ENCODE measurements around the gene CTRL. TPM values are rescaled to one million over a fixed set of nuclear protein-coding genes. Genes with fewer than 3 reads are reported as not detected.
"Not testable (repeated sequence)": the region's sequence is repeated elsewhere in the genome, so short reads cannot be mapped to it uniquely, and the experiment has no call there.

The CTRL gene
- total and polyA plus RNA-seq, 2 donors (not counting 3 experiments of a cell fraction or from before 2014, with no cell fraction given) = 1.0 to 1.1 TPM

GRCh38 chr16:67975321-67976105 is 43.9 kb upstream of the CTRL start:
- H3K27ac ChIP-seq (ENCODE audit: insufficient read depth, low read depth, low read length) = no peak overlapping the region
- H3K36me3 ChIP-seq (ENCODE audit: control insufficient read depth in 2 of 2, extremely low read depth in 1 of 2, insufficient read depth in 2 of 2, low read length in 2 of 2) = no peaks in the 10 kb centered on the region
- DNase-seq (ENCODE audit: low read depth, low spot score) (no peak), FAIRE-seq (no peak)
- H3K9ac ChIP-seq (replicated peaks; ENCODE audit: extremely low read depth, insufficient read depth, low read length) = no peak overlapping the region
- TF ChIP-seq, protein P1, sequence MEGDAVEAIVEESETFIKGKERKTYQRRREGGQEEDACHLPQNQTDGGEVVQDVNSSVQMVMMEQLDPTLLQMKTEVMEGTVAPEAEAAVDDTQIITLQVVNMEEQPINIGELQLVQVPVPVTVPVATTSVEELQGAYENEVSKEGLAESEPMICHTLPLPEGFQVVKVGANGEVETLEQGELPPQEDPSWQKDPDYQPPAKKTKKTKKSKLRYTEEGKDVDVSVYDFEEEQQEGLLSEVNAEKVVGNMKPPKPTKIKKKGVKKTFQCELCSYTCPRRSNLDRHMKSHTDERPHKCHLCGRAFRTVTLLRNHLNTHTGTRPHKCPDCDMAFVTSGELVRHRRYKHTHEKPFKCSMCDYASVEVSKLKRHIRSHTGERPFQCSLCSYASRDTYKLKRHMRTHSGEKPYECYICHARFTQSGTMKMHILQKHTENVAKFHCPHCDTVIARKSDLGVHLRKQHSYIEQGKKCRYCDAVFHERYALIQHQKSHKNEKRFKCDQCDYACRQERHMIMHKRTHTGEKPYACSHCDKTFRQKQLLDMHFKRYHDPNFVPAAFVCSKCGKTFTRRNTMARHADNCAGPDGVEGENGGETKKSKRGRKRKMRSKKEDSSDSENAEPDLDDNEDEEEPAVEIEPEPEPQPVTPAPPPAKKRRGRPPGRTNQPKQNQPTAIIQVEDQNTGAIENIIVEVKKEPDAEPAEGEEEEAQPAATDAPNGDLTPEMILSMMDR (IDR thresholded peaks at IDR 0.05; ENCODE audit: extremely low read depth in 1 of 2, insufficient read depth in 1 of 2, low read depth in 1 of 2, low read length in 2 of 2) = no peak
- TF ChIP-seq FOS (IDR thresholded peaks at IDR 0.05; ENCODE audit: borderline replicate concordance, insufficient read depth, low read length) = no peak
- no peak for TF ChIP-seq POLR2A (IDR thresholded peaks at IDR 0.05; ENCODE audit: low read depth, low read length)
- TF ChIP-seq MAX (IDR thresholded peaks at IDR 0.05; ENCODE audit: insufficient read depth, insufficient read length) = no peak
- TF ChIP-seq MYC (IDR thresholded peaks at IDR 0.05; ENCODE audit: low read depth, low read length) = no peak
- no peak for TF ChIP-seq GATA2 (IDR thresholded peaks at IDR 0.05; ENCODE audit: insufficient read depth, insufficient read length, low read depth, low read length)
- TF ChIP-seq JUN (IDR thresholded peaks at IDR 0.05; ENCODE audit: borderline replicate concordance, insufficient read depth, insufficient read length, low read depth) = no peak
- TF ChIP-seq POLR2AphosphoS5 (IDR thresholded peaks at IDR 0.05; ENCODE audit: insufficient read depth, low read depth, low read length) = no peak
- TF ChIP-seq EZH2 (IDR thresholded peaks at IDR 0.05; ENCODE audit: borderline replicate concordance, low read depth, low read length, severe bottlenecking) = no peak
- no peak overlapping the region for H3K4me3 ChIP-seq (replicated peaks in 1 of 3; ENCODE audit: insufficient read depth in 1 of 3, low read depth in 1 of 3, low read length in 3 of 3)
- intact Hi-C loops (cut with micrococcal nuclease) = no loop called here
- BruUV-seq (replicated peaks) = no TSS peak
- ChIA-PET CTCF (no interaction called here), POLR2A (no interaction called here)
- H4K20me1 ChIP-seq (replicated peaks; ENCODE audit: control insufficient read depth, extremely low read depth, insufficient read depth, low read length) = no peaks in the 10 kb centered on the region
- no peaks in the 10 kb centered on the region for H3K4me1 ChIP-seq (ENCODE audit: control insufficient read depth, extremely low read depth, insufficient read depth, low read length)
- no peaks in the 10 kb centered on the region for H3K9me1 ChIP-seq (replicated peaks; ENCODE audit: control insufficient read depth, extremely low read depth, insufficient read depth, low read length)
- no peaks in the 10 kb centered on the region for H3K79me2 ChIP-seq (ENCODE audit: control insufficient read depth, insufficient read depth, low read length)
- dilution Hi-C loops (cut with MboI; ENCODE audit: extremely low pct_ligation_motif_present, low sequenced_read_pairs) = no loop called here
- H3K27me3 ChIP-seq (ENCODE audit: control insufficient read depth in 2 of 2, insufficient read depth in 2 of 2, low read length in 2 of 2) = peaks cover 0 to 3% of the 10 kb centered on the region in 2 experiments
- H2AFZ ChIP-seq (ENCODE audit: low read depth, low read length) = no peak overlapping the region
- H3K9me3 ChIP-seq (replicated peaks; ENCODE audit: control insufficient read depth, insufficient read depth, low read length) = no peaks in the 10 kb centered on the region
- H3K4me2 ChIP-seq (ENCODE audit: insufficient read depth, low read length) = no peak overlapping the region

- H3K9ac ChIP-seq (replicated peaks; ENCODE audit: extremely low read depth, insufficient read depth, low read length); H3K4me1 ChIP-seq (ENCODE audit: control insufficient read depth, extremely low read depth, insufficient read depth, low read length); BruUV-seq (replicated peaks); H3K4me3 ChIP-seq (replicated peaks in 1 of 3; ENCODE audit: insufficient read depth in 1 of 3, low read depth in 1 of 3, low read length in 3 of 3); H3K27me3 ChIP-seq (ENCODE audit: control insufficient read depth in 2 of 2, insufficient read depth in 2 of 2, low read length in 2 of 2); H3K79me2 ChIP-seq (ENCODE audit: control insufficient read depth, insufficient read depth, low read length); POLR2A ChIA-PET; FAIRE-seq; dilution Hi-C loops (cut with MboI; ENCODE audit: extremely low pct_ligation_motif_present, low sequenced_read_pairs); DNase-seq (ENCODE audit: low read depth, low spot score); H2AFZ ChIP-seq (ENCODE audit: low read depth, low read length); H4K20me1 ChIP-seq (replicated peaks; ENCODE audit: control insufficient read depth, extremely low read depth, insufficient read depth, low read length); H3K9me1 ChIP-seq (replicated peaks; ENCODE audit: control insufficient read depth, extremely low read depth, insufficient read depth, low read length); H3K27ac ChIP-seq (ENCODE audit: insufficient read depth, low read depth, low read length); H3K9me3 ChIP-seq (replicated peaks; ENCODE audit: control insufficient read depth, insufficient read depth, low read length); intact Hi-C loops (cut with micrococcal nuclease); H3K36me3 ChIP-seq (ENCODE audit: control insufficient read depth in 2 of 2, extremely low read depth in 1 of 2, insufficient read depth in 2 of 2, low read length in 2 of 2); H3K4me2 ChIP-seq (ENCODE audit: insufficient read depth, low read length): not testable (repeated sequence)
- CTCF ChIA-PET = interaction anchor here (1.3 kb wide), 1 partner anchor 9 kb away, joined by 3 read pairs; no protein-coding TSS in a partner anchor
Observed at GRCh38 chr16:67972285-67972684, 40.6 kb upstream of the CTRL start.

Measured in endothelial cell of umbilical vein (primary cell).